Stromal cell of bone marrow (primary cell): ENCODE data around the gene REEP5.
"Not testable (repeated sequence)": the region's sequence is repeated elsewhere in the genome, so short reads cannot be mapped to it uniquely, and the experiment has no call there.

Experiments
- DNase-seq: peaks from one replicate; pipeline ENCODE4 v3.0.0-alpha.2; 2012; ENCODE audit warnings: low read depth

Gene REEP5

GRCh38 chr5:112921833-112922817 lies at the start of gene REEP5:
Gene REEP5, minus strand, starts transcription at chr5:112922227. Its CDS starts 37 bp downstream, at chr5:112922190.
- peak; percentile 53 for DNase-seq

- no peak for DNase-seq
These were observed 49.2 kb upstream of the REEP5 start for GRCh38 chr5:112971276-112971675.

GRCh38 chr5:112968411-112969106 lies 46.5 kb upstream of the REEP5 start:
- DNase-seq = no peak

- DNase-seq = no peak
These were observed 45.6 kb upstream of the REEP5 start for GRCh38 chr5:112967520-112968083.

GRCh38 chr5:112965733-112966306 lies 43.8 kb upstream of the REEP5 start:
- DNase-seq = no peak

- not testable (repeated sequence) for DNase-seq
These were observed 41.3 kb upstream of the REEP5 start for GRCh38 chr5:112963374-112963733.

- no peak for DNase-seq
These were observed 39.0 kb upstream of the REEP5 start for GRCh38 chr5:112960863-112961504.

- no peak for DNase-seq
These were observed 38.3 kb upstream of the REEP5 start for GRCh38 chr5:112960315-112960714.

GRCh38 chr5:112959872-112960271 lies 37.8 kb upstream of the REEP5 start:
- peak; percentile 60 for DNase-seq

- peak; percentile 98 for DNase-seq
These were observed 36.4 kb upstream of the REEP5 start for GRCh38 chr5:112958093-112959088.

- DNase-seq = no peak
These were observed 35.2 kb upstream of the REEP5 start for GRCh38 chr5:112957036-112957808.

GRCh38 chr5:112956606-112957005 lies 34.6 kb upstream of the REEP5 start:
- DNase-seq = no peak

GRCh38 chr5:112951124-112951702 lies 29.2 kb upstream of the REEP5 start:
- no peak for DNase-seq

GRCh38 chr5:112948458-112948857 lies 26.4 kb upstream of the REEP5 start:
- no peak for DNase-seq

- DNase-seq = no peak
These were observed 18.6 kb upstream of the REEP5 start for GRCh38 chr5:112940670-112941069.

GRCh38 chr5:112938286-112938685 lies 16.3 kb upstream of the REEP5 start:
- no peak for DNase-seq

- no peak for DNase-seq
These were observed 13.6 kb upstream of the REEP5 start for GRCh38 chr5:112935675-112936074.

GRCh38 chr5:112934366-112934663 lies 12.3 kb upstream of the REEP5 start:
- DNase-seq = no peak

- DNase-seq = peak; percentile 68
These were observed 11.8 kb upstream of the REEP5 start for GRCh38 chr5:112933651-112934365.
